ENCODE data around the gene CPEB2.
"Not testable (repeated sequence)": the region's sequence is repeated elsewhere in the genome, so short reads cannot be mapped to it uniquely, and the experiment has no call there.

The CPEB2 gene

GRCh38 chr4:15054541-15054940, 52.3 kb downstream of the CPEB2 start:
- DNase-seq (ENCODE audit: low spot score) = no peak

- no peak for DNase-seq (ENCODE audit: low spot score)
These were observed 57.9 kb downstream of the CPEB2 start for GRCh38 chr4:15060213-15060612.

DNA sequence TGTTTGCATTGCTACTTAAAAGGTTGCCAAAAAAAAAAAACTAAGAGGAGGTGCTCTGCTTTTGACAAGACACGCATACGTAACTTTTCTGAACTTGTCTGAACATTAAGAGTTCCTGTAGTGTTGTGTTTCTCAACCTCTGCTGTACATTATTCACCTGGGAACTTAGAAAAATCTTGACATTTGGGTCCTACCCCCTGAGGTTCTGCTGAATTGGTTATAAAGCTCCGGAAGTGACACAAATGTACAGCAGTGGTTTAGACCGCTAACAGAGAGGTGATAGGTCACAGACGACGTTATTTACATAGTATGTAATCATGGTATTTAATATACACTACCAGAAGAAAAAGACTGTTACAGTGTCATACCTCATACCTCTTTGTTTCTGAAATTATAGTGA, 61.1 kb downstream of the CPEB2 start:
- DNase-seq (ENCODE audit: low spot score) = no peak

DNA sequence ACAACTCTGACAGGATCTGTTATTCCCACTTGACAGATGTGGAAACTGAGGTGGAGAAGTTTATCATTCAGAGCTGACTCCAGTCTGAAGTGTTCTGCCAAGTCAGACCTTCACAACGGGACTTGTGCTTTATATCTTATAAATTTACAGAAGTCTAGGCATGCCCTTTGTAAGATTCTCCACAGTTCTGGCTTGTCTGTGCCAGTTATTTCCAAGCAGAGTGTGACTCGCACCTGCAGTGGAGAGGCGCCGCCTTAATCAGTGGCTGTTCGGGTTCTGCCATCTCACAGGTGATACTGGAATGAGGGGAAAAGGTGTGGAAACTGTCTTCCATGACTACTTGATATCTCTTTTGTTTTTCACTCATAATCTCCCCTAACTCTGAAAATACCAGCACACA, 63.2 kb downstream of the CPEB2 start:
- DNase-seq (ENCODE audit: low spot score) = no peak

DNA sequence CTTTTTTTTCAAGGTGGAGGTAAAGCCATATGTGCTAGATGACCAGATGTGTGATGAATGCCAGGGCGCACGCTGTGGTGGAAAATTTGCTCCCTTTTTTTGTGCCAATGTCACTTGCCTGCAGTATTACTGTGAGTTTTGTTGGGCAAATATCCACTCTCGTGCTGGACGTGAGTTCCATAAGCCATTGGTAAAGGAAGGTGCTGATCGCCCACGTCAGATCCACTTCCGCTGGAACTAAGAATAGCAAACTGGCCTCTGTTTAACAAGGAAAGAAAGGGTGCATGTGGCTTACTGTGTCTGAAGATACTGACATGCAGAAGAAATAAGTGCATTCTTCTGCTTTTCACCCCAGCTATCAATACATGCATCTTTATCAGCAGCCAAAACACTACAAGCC, 63.9 kb downstream of the CPEB2 start:
- DNase-seq (ENCODE audit: low spot score) = no peak

- no peak for DNase-seq (ENCODE audit: low spot score)
These were observed 66.0 kb downstream of the CPEB2 start for GRCh38 chr4:15068298-15068697.

- DNase-seq (ENCODE audit: low spot score) = no peak
These were observed 73.6 kb downstream of the CPEB2 start for GRCh38 chr4:15075875-15076274.

- no peak for DNase-seq (ENCODE audit: low spot score)
These were observed 75.7 kb downstream of the CPEB2 start for GRCh38 chr4:15077969-15078368.

- no peak for DNase-seq (ENCODE audit: low spot score)
These were observed 76.7 kb downstream of the CPEB2 start for GRCh38 chr4:15078682-15079642.

- DNase-seq (ENCODE audit: low spot score) = no peak
These were observed 82.5 kb downstream of the CPEB2 start for GRCh38 chr4:15084780-15085179.

- not testable (repeated sequence) for DNase-seq (ENCODE audit: low spot score)
These were observed 83.5 kb downstream of the CPEB2 start for GRCh38 chr4:15085762-15086161.

DNA sequence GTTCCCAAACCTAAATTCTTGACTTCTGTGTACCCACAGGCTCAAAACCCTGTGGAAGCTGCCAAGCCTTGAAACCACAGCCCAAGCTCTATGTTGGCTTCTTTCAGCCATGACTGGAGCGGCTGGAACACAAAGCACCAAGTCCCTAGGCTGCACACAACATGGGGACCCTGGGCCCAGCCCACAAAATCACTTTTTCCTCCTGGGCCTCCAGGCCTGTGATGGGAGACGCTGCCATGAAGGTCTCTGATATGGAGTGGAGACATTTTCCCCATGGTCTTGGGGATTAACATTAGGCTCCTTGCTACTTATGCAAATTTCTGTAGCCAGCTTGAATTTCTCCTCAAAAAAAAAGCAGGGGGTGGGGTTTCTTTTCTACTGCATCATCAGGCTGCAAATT, 84.0 kb downstream of the CPEB2 start:
- DNase-seq (ENCODE audit: low spot score) = not testable (repeated sequence)

GRCh38 chr4:15088394-15089035, 86.2 kb downstream of the CPEB2 start:
- no peak for DNase-seq (ENCODE audit: low spot score)

DNA sequence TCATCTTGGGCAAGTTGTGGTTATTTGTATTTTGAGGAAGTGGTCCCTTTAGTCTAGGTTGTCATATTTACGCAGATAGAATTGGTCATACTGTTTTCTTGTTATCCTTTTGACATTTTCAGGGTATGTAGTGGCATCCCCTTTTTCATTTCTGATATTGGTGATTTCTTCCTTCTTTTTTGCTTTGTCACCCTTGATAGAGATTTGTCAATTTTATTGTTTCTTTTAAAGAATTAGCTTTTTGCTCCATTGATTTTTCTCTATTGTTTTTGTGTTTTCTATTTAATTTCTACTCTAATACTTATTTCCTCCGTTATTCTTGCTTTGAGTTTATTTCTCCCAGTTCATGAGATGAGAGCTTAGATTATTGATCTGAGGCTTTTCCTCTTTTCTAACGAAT, 87.7 kb downstream of the CPEB2 start:
- DNase-seq (ENCODE audit: low spot score) = no peak

DNA sequence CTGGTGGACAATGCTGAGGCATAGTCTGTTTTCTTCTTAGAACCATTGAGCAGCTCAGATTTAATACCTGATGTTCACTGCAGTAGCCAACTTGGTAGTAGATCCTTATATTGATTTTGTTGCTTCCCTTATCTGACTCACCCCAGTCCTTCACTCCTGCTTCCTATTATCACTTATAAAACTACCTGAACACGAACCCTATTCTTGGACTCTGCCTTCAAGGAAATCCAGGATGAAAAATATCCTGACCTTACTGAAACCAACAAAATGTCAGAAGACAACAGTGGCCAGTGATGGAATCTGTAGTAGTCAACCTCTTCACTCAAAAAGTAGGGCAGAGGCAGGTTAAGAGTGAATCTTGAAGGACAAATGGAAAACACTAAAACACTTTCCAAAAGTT, 98.1 kb downstream of the CPEB2 start:
- no peak for DNase-seq (ENCODE audit: low spot score)

GRCh38 chr4:15100994-15101695, 98.9 kb downstream of the CPEB2 start:
- no peak for DNase-seq (ENCODE audit: low spot score)

DNA sequence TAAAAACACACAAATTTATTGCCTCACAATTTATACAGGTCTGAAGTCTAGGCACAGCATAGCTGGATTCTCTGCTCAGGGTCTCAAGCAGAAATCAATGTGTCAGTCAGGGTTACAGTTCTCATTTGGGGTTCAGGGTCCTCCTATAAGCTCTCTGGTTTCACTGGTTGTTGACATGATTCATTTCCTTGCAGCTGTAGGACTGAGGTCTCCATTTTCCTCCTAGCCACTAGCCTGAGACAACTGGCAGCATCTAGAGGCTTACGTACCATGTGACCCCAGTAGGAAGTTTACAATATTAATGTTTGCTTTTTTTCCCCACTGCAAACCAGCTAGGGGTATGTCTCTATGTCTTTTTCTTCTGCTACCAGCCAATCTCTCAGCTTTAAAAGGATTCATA, 102.5 kb downstream of the CPEB2 start:
- DNase-seq (ENCODE audit: low spot score) = no peak

- DNase-seq (ENCODE audit: low spot score) = no peak
These were observed 104.1 kb downstream of the CPEB2 start for GRCh38 chr4:15106399-15106798.

DNA sequence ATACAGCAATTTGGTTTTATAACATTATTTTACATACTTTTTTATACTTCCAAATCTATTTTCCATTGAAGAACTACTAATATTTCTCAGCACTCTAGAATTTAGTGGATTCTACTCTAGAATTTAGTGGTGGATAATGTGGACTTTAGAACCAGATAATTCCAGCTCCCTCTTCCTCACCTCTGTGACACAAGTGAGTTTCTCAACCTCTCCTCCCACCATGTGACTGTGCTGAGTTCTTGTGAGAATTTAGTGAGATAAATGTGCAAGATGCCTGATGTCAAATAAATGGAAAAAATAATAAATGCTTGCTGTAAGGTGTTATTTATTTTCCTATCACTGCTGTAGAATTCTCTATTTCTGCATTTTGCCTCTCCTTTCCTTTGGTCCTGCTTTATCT, 107.3 kb downstream of the CPEB2 start:
- no peak for DNase-seq (ENCODE audit: low spot score)

DNA sequence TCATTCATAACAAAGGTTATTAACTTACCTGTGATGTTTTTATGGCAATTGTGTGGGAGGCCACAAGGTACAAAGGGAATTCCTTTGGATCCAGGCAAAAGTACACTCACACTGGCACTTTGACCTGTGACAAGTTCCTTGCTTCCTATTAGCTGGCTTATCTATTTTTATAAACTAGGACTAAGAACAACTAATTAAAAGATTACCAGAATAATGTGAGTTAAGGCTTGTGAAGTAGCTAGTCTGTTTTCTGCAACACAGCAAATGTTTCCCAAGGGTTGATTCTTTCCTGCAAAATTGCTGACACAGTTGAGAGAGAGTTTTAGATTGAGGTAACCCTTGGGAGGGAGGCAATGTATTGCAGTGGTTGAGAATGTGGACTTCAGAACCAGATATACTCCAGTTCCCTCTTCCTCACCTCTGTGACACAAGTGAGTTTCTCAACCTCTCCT, 107.9 kb downstream of the CPEB2 start:
- peak; percentile 22 for DNase-seq (ENCODE audit: low spot score)

- DNase-seq (ENCODE audit: low spot score) = no peak
These were observed 114.3 kb downstream of the CPEB2 start for GRCh38 chr4:15116509-15117079.

DNA sequence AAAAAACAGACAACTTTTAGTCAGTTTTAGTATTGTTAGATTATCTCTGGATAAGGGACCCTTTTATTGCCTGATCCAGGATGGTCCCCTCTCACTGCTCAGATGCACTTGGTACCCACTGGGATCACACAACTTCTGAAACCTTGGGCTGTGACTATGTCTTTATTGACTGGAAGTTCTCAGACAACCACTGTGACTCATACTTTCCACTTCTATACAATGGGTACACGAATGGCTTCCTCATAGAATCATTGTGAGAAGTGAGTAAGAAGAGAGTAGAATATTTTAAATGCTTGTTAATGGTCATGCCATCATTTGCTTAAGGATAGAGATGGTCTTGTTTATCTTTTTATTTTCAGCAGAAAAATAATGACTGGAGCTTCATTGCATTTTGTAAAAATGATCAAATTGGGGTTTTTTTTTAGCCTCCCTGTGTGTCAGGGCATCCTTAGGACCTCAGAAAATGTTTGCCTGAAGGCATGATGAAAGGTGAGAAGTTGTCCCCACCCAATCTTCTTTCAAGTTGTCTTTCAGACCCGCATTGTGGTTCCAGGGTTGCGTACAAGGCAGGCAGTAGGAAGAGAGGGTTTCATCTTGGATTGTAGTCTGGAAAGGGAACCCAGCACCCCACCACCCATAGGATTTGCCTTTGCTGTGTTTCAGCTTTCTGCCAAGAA, 115.1 kb downstream of the CPEB2 start:
- DNase-seq (ENCODE audit: low spot score) = no peak

Data from LoVo (cell line).